Mesothelial cell of epicardium (in vitro differentiated cells): ENCODE data around the gene IQGAP2. TPM values are rescaled to one million over a fixed set of nuclear protein-coding genes. Genes with fewer than 3 reads are reported as not detected.

Source experiments
- DNase-seq, 2 experiments: peaks; one replicate each; pipeline ENCODE4 v3.0.0; 2021; ENCODE audit warnings: low spot score in 2 of 2; ENCODE audit not compliant: unreplicated experiment in 2 of 2
- H3K27ac Mint-ChIP-seq: 2 replicates; pipeline ENCODE4 v1.8.0; 2021; ENCODE audit warnings: mixed read lengths
- H3K27me3 Mint-ChIP-seq: 2 replicates; pipeline ENCODE4 v1.8.0; 2021; ENCODE audit warnings: low read depth, mixed read lengths
- H3K36me3 Mint-ChIP-seq: 2 replicates; pipeline ENCODE4 v1.8.0; 2021; ENCODE audit warnings: mixed read lengths
- H3K4me1 Mint-ChIP-seq: 2 replicates; pipeline ENCODE4 v1.8.0; 2021; ENCODE audit warnings: mixed read lengths
- H3K4me3 Mint-ChIP-seq: 2 replicates; pipeline ENCODE4 v1.8.0; 2021; ENCODE audit warnings: mild to moderate bottlenecking, moderate library complexity, mixed read lengths
- H3K9me3 Mint-ChIP-seq: 2 replicates; pipeline ENCODE4 v1.8.0; 2021; ENCODE audit warnings: mixed read lengths
- total RNA-seq: library from RNA; stranded (reverse); gene quantifications from 3 replicates; pipeline ENCODE4 v1.2.1, GENCODE V29; 2021
- TF ChIP-seq, protein P1 (sequence below): fragments of 200-600 bp; sonication (generic); IDR thresholded peaks from one replicate; pipeline ENCODE4 v1.5.0; 2021; ENCODE audit warnings: antibody characterized with exemption; ENCODE audit not compliant: unreplicated experiment

The IQGAP2 gene
- total RNA-seq, 1 donor from 2014 or later: 13.9 TPM

GRCh38 chr5:76615759-76616158 lies 212.7 kb downstream of the IQGAP2 start:
- Mint-ChIP-seq H3K27me3 (no peaks in the 10 kb centered on the region), H3K9me3 (no peaks in the 10 kb centered on the region), H3K4me3 (no peak overlapping the region), H3K27ac (no peak overlapping the region), H3K4me1 (no peaks in the 10 kb centered on the region), H3K36me3 (peaks cover 3% of the 10 kb centered on the region)
- no peak for DNase-seq
- TF ChIP-seq, protein P1, sequence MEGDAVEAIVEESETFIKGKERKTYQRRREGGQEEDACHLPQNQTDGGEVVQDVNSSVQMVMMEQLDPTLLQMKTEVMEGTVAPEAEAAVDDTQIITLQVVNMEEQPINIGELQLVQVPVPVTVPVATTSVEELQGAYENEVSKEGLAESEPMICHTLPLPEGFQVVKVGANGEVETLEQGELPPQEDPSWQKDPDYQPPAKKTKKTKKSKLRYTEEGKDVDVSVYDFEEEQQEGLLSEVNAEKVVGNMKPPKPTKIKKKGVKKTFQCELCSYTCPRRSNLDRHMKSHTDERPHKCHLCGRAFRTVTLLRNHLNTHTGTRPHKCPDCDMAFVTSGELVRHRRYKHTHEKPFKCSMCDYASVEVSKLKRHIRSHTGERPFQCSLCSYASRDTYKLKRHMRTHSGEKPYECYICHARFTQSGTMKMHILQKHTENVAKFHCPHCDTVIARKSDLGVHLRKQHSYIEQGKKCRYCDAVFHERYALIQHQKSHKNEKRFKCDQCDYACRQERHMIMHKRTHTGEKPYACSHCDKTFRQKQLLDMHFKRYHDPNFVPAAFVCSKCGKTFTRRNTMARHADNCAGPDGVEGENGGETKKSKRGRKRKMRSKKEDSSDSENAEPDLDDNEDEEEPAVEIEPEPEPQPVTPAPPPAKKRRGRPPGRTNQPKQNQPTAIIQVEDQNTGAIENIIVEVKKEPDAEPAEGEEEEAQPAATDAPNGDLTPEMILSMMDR: no peak

GRCh38 chr5:76616206-76616605 lies 213.1 kb downstream of the IQGAP2 start:
- H3K4me1 Mint-ChIP-seq: no peaks in the 10 kb centered on the region
- DNase-seq: no peak
- no peaks in the 10 kb centered on the region for H3K27me3 Mint-ChIP-seq
- peaks cover 3% of the 10 kb centered on the region for H3K36me3 Mint-ChIP-seq
- no peak overlapping the region for H3K27ac Mint-ChIP-seq
- no peaks in the 10 kb centered on the region for H3K9me3 Mint-ChIP-seq
- H3K4me3 Mint-ChIP-seq: no peak overlapping the region
- TF ChIP-seq, protein P1: no peak

GRCh38 chr5:76617229-76617628 lies 214.1 kb downstream of the IQGAP2 start:
- H3K4me1 Mint-ChIP-seq: peaks cover 4% of the 10 kb centered on the region
- no peak overlapping the region for H3K27ac Mint-ChIP-seq
- H3K9me3 Mint-ChIP-seq: no peaks in the 10 kb centered on the region
- no peaks in the 10 kb centered on the region for H3K36me3 Mint-ChIP-seq
- no peaks in the 10 kb centered on the region for H3K27me3 Mint-ChIP-seq
- DNase-seq: no peak
- TF ChIP-seq, protein P1: no peak
- H3K4me3 Mint-ChIP-seq: no peak overlapping the region

DNA sequence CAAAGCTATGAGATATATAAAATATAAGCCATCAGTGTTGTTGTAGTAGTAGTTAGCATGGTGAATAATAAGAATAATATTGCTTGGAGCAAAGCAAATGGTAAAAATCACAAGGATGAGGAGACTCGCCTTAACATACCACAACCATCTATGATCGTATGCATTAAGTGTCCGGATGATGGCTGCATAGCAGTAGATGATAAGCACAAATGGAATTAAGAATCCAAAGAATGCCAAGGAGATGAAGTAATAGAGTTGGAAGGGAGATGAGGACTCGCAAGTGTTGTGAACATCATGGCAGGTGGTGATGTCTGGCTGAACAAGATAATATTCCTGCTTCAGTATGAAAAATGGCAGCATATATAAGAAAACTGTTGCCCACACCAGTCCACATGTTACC lies 214.6 kb downstream of the IQGAP2 start:
- H3K4me3 Mint-ChIP-seq: no peak overlapping the region
- H3K9me3 Mint-ChIP-seq: no peaks in the 10 kb centered on the region
- no peak overlapping the region for H3K27ac Mint-ChIP-seq
- TF ChIP-seq, protein P1: no peak
- no peaks in the 10 kb centered on the region for H3K36me3 Mint-ChIP-seq
- H3K4me1 Mint-ChIP-seq: peaks cover 6% of the 10 kb centered on the region
- H3K27me3 Mint-ChIP-seq: no peaks in the 10 kb centered on the region
- DNase-seq: no peak

DNA sequence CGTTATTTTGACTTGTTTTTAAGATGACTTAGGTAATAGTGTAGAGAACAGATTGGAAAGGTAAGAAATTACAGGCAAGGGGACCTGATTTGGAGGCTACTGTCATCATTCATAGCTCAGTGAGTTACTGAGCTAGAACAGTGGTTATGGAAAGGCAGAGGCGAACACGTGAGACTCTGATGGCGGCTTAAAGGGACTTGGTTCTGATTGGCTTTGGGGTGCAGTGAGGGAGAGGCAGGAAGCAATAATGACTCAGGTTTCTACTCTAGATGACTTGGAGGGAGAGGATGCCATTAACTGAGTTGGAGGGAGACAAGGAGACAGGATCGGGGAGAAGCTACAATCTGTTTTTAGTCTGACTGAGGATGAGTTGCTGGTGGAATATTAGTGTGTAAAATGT lies 217.1 kb downstream of the IQGAP2 start:
- H3K27ac Mint-ChIP-seq: no peak overlapping the region
- H3K27me3 Mint-ChIP-seq: no peaks in the 10 kb centered on the region
- H3K9me3 Mint-ChIP-seq: no peaks in the 10 kb centered on the region
- H3K36me3 Mint-ChIP-seq: no peaks in the 10 kb centered on the region
- no peak for DNase-seq
- no peak overlapping the region for H3K4me3 Mint-ChIP-seq
- peaks cover 14% of the 10 kb centered on the region for H3K4me1 Mint-ChIP-seq
- TF ChIP-seq, protein P1: no peak

GRCh38 chr5:76622076-76622475 lies 219.0 kb downstream of the IQGAP2 start:
- H3K4me3 Mint-ChIP-seq: no peak overlapping the region
- TF ChIP-seq, protein P1: no peak
- no peaks in the 10 kb centered on the region for H3K27me3 Mint-ChIP-seq
- no peaks in the 10 kb centered on the region for H3K9me3 Mint-ChIP-seq
- no peak overlapping the region for H3K27ac Mint-ChIP-seq
- DNase-seq: no peak
- H3K4me1 Mint-ChIP-seq: peaks cover 21% of the 10 kb centered on the region
- no peaks in the 10 kb centered on the region for H3K36me3 Mint-ChIP-seq
